Measurements from ENCODE around the gene KCNJ2.

GRCh38 chr17:70173681-70174080 lies 4.3 kb downstream of the KCNJ2 start:
- TF ChIP-seq EP300 (IDR thresholded peaks at IDR 0.05) (no peak), CTCF (IDR thresholded peaks at IDR 0.05) (no peak), POLR2A (IDR thresholded peaks at IDR 0.05) (no peak)
